NCI-H526 treated with DMSO at 0.1 percent for 48 hours (cell line): Measurements from ENCODE around the gene PRPF6.

Experiments
- DNase-seq: peaks from one replicate; lab custom pipeline; 2025; lab: John Stamatoyannopoulos, UW

The PRPF6 gene

DNA sequence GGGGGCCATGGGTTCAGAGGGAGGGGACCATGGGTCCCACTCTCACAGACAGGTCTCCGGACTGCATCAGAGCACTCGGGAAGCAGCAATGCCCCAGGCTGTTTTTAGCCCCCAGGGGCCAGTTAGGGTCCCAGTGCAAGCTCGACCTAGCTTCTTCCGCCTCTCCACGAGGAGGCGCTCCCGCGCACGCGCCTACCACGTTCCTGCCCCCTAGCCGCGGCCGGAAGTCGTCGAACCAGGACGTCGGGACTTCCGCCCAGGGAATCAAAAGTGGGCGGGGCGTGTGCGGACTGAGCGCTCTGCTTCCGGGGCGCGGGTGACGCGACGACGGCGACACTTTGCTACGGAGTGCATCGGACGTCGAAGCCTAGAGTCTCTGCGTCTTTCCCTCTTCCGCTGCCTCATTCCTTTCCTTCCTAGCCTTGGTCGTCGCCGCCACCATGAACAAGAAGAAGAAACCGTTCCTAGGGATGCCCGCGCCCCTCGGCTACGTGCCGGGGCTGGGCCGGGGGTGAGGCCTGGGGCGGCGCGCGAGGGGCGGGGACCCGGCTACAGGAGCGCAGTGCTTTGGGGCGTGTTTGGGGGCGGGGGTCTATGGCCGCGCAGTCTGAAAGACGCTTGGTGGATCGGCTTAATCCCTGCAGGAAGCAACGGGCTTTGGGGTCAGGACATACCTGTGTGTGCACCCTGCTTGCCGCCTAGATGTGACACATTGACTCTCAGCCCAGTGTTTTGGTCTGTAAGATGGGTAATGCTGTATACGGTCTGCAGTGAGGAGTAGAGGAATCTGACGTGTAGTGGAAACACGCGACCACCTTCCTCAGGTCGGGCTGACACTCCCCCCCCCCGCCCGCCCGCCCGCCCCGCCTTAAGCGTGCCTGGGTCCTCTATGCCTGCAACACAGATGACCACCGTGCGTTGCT is at the start of gene PRPF6:
PRPF6 (plus strand) TSS at position 327 of the 923 bp plus-strand sequence; CDS start at position 441, 114 bp downstream.
- DNase-seq, result peak; percentile 97

DNA sequence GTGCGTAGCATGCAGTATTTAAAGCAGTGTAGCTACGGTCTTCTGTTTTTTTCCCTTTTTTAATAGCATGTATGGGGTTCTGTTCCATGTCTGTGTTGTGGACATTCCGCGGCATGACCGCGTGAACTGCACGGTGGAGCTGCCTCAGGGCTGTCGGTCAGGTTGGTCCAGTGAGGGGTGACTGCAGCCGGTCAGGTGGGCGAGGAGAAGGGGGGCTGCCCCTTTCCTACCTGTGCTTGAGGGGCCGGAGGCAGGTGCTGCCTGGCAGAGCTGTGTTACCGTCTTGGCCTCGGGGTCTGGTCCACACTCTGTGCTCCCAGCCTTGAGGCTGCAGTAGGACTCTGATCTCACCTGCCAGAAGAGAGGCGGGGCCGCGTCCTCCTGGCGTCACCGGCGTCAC is 49.2 kb upstream of the PRPF6 start:
- DNase-seq, result no peak

DNA sequence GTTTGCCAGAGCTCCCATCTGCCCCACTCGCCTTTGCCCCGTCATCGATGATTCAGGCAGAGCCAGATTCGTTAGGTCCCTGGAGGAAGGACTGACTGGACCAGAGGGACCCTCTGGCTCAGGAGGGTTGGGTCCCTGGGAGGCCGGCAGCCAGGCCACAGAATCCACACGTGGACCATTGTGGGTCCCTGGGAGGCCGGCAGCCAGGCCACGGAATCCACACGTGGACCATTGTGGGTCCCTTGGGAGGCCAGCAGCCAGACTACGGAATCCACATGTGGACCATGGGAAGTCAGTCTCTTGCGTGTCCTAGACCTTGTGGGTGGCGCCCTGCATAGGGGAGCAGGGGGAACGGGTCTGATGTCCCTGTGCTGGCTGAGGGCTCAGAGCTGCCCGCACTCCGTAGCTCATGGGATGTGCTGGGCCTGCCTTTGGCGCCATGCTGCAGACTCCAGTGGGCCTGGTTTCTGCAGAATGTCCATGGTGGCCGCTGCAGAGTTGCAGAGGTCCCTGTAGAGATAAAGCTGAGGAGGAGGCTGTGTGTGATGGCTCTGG is 48.2 kb upstream of the PRPF6 start:
- no peak for DNase-seq

GRCh38 chr20:63933646-63934045 is 47.3 kb upstream of the PRPF6 start:
- DNase-seq, result no peak

DNA sequence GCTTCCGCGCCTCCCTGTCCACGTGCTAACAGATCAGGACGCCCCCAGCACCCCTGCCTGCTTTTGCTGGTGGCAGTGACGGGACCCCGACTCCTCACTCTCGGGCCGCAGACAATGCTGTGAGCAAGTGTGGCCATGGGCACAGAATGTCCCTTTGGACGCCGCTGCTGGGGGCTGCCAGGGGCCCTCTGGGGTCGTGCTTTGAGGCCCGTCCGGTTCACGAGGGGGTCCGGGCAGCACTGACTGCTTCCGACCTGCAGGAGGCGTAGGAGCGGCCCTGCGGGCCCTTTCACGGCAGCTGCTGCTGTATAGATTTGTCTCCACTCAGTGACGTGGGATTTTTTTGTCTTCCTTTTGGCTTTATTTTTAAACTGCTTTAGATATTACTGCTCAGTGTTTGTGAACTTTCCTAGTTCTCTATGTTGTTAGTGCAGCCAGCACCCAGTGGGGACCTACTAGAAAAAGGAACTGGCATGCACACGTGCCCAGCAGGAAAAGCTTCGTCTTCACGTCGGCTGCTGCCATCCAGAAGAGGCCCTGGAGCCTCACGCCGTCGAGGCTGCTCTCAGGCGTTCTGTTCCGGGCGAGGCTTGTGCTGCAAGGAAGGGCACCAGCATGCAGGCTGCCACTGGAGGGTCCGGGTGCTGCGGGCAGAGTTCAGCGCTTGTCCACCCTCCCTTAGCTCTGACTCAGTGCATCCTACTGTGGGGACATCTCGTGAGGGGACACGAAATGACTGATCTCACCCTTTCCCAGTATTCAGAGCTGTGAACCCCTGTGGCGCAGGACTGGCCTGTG is 46.5 kb upstream of the PRPF6 start:
- DNase-seq, result no peak

DNA sequence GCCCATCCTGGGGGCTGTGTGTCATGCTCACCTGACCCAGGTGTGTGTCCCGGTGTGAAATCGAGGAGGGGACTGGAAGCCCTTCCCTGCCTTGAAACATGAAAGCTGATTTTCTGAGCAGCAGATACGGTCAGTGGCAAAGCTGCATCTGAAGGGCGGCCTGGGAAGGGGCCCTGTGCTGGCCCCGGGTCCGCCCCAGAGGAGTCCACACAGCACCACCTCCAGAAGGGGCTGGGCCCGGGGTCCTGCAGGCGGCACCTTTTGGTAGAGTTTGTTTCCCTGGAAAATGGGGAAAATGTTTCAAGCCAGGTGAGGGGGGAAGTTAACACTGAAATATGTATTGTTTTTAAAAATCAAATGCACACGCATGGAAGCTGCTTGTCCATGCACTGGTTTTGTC is 45.5 kb upstream of the PRPF6 start:
- no peak for DNase-seq

- no peak for DNase-seq
Observed at GRCh38 chr20:63937596-63937995, 43.3 kb upstream of the PRPF6 start.

DNA sequence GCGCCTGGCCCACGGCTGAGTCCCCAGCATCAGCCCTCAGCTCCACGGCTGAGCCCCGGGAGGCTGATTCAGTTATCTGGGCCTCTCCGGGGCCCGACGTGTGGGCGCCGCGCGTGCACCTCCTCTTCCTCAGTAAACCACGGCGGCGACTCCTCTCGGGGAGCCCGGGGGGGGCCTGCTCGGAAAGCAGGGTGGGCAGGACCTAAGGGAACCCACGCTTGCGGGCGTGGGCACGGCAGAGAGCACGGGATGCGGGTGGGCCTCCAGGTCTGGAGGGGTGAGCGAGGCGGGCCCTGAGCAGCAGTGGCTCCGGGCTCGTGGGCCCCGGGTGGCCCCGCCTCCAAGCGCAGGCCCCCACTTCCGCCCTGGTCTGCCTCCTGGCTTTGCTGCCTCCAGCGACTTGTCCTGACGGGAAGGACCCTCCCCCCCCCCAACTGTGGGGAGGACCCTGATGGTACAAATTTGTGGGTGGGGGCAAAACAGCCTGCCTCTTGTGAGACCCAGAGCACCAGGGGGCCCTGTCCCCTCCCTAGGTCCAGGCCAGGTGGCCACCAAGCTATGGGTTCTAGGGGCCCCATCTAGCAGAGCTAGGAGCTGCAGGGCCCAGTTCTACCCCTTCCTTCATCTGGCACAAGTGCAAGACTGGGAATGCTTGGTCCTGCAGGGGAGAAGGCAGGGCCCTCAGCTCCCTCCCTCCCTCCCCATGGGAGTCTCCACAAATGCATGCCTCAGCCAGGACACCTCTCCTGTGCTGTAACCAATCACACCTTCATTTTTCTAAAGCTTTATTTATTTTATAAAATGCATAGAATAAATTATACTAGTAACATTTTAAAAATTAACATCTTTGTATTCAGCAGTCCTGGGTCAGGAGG is 41.6 kb upstream of the PRPF6 start:
- no peak for DNase-seq

DNA sequence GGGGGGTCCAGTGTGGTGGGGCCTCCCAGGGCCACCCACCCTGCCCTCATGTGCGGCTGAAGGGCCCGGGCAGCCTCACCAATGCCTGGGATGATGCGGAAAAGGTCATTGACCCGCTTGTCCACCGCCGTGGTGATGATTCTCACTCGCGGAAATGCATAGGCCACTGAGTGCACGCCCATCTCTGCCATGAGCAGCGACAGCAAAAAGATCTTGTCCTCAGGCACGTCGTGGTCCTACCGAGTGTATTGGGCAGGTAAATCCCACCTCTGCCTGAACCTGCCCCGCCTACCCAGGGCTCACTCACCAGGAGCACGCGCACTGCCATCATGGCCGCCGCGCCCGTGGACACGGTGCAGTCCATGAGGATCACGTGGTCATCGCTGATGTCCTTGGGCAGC is 40.9 kb upstream of the PRPF6 start:
- no peak for DNase-seq

DNA sequence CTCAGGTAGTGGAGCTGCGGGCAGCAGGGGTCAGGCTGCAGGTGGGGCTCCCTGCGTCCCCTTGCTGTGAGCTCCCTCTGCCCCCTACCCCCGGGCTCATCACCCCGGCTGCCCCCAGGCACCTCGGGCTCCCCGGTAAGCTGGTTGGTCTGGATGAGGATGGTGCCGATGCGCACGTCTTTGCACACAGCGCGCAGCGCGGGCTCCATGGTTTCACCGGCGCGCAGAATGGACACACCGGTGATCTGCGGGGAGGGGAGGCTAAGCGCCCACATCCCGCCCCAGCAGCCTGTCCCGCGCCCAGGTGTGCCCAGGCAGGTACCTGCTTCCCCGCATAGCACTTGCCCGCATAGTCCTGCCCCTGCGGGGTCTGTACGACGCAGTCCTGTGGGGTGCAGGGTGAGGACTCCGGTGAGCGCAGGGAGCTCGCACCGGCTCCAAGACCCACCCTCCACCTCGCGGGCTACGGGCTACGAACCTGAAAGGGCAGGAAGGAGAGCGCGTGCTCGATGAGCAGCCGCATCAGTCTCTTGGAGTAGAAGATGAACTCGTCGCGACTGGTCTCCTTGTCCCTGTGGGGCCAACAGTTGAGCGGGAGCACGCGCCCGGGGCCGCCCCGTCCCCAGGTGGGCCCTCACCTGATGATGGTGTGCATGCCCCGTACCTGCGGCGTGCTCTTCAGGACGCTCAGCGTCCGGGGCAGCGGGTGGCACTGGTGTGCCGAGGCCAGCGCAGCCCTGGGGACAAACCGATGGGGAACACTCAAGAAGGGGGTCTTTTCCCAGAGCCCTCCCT is 40.3 kb upstream of the PRPF6 start:
- DNase-seq, result no peak

DNA sequence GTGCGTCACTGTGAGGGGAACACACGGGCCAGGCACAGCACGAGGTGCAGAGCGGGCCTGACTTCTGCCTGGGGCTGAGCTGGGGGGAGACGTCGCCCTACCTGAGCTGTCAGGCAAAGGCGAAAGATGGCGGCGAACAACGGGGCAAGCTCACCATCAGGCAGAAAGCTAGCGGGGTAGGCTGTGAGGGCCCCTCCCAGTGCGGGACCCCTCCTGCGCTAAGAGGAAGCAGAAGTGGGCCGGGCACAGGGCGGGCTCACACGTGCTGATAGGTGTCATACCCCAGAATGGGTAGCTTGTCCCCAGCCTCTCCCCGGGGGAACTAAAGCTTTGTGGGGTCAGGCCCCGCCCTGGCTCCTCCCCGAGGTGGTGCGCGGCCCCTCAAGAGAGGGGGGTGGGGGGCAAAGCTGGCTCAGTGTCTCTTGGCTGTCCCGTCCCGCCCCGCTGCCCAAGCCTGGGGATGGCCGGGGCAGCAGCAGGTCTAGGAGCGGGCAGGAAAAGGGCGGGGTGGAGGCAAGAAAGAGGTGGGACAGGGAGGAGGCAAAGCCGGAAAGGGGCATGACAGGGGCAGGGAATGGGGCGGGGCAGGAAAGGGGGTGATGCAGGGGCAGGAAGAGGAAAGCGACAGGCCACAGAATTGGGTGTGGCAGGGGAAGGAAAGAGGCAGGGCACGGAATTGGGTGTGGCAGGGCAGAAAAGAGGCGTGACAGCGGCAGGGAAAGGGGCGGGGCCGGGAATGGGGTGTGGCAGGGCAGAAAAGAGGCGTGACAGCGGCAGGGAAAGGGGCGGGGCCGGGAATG is 39.5 kb upstream of the PRPF6 start:
- peak; percentile 15 for DNase-seq

DNA sequence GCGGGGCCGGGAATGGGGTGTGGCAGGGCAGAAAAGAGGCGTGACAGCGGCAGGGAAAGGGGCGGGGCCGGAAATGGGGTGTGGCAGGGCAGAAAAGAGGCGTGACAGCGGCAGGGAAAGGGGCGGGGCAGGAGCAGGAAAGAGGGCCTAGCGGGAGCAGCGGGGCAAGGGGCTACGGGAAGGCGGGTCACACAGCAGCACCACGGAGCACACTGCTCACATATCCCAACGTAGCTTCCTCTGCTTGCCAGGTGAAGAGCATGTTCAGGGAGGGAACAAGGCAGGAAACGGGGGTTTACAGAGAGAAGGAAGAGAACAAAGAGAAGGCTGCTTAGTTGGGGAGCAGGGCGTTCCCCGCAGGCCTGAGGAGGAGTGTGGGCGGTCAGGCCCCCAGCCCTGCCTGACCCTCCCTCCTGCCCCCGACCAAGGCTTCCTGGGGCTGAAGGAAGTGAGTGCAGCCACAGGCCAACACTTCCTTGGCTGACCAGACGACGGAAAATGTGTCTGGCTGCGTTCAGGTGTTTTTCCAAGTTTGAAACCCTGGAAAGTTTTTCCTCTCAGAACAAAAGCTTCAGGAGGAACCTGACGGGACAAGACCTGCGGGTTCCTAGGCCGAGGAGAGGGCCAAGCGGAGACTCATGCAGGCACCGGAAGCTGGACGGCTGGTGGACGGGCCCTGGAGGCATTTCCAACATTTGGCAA is 38.5 kb upstream of the PRPF6 start:
- peak; percentile 6 for DNase-seq

- DNase-seq, result no peak
Observed at GRCh38 chr20:63942969-63943807, 37.7 kb upstream of the PRPF6 start.

DNA sequence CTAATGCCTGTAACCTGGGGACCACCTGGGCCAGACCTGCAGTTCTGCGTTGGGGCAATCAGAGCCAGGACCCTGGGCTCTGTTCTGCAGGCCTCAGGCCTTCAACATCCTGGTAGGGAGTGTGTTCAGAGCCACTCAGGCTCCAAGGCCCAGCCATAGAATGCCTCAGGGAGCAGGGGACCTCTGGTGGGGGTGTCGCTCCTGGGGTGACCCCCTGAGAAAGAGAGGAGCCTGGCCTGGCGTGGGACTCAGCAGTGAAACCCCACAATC is 37.2 kb upstream of the PRPF6 start:
- no peak for DNase-seq

DNA sequence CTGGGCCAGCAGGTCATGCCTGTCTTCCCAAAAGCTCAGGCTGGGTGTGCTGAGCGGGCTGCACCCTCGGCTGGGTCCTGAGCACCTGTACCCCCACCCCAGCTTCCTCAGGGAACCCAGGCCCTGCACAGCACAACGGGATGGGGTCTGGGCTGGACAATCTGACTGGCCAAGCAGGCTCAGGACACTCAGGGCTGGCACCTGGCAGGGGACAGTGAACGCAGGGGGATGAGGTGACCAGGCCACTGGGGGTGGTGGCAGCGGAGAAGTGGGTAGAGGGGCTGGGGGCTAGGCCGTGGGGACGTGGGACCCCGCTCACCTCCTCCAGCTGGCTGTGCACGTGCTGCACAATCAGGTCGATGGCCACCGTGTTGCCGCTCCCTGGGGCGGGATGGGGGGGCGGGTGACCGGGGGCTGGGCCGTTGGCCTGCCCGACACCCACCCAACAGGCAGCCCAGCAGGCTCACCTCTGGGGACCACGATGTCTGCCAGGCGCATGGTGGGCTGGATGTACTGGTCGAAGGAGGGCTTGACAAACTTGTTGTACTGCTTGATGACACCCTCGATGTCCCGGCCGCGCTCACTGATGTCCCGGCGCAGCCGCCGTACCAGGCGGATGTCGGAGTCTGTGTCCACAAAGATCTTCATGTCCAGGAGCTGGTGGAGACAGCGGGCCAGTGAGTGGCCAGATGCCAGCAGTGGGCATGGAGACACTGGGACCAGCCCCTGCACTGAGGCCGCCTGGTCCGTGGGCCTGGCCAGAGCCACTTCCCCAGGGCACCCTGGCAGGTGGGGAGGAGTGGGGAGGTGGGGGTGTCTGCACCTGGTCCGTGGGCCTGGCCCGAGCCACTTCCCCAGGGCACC is 36.6 kb upstream of the PRPF6 start:
- DNase-seq, result no peak

GRCh38 chr20:63945031-63945658 is 35.8 kb upstream of the PRPF6 start:
- DNase-seq, result no peak
